ENCODE results near the gene METTL27. TPM values are rescaled to one million over a fixed set of nuclear protein-coding genes. Genes with fewer than 3 reads are reported as not detected.
A peak's percentile ranks its signal among the peaks of the same experiment; 100 is the strongest.
"Not testable (repeated sequence)": the region's sequence is repeated elsewhere in the genome, so short reads cannot be mapped to it uniquely, and the experiment has no call there.

METTL27 gene
- total RNA-seq, 1 donor from 2014 or later, result not detected

- H3K4me1 ChIP-seq, result peaks cover 17% of the 10 kb centered on the region
- DNase-seq (ENCODE audit: extremely low spot score in 2 of 2), result no peak
- H3K27me3 ChIP-seq, result no peaks in the 10 kb centered on the region
- H3K27ac ChIP-seq, result no peak overlapping the region
- H3K36me3 ChIP-seq, result no peaks in the 10 kb centered on the region
- H3K9me3 ChIP-seq, result no peaks in the 10 kb centered on the region
- TF ChIP-seq CTCF (IDR thresholded peaks at IDR 0.05) (no peak), POLR2A (IDR thresholded peaks at IDR 0.05) (no peak), POLR2AphosphoS5 (IDR thresholded peaks at IDR 0.05; ENCODE audit: insufficient read depth in 1 of 2, low read depth in 1 of 2) (no peak)
- intact Hi-C loops (cut with DNase I), result no loop called here
- no peak overlapping the region for H3K4me3 ChIP-seq
These were observed 14.6 kb upstream of the METTL27 start for GRCh38 chr7:73856941-73857340.

GRCh38 chr7:73852500-73852899 lies 10.2 kb upstream of the METTL27 start:
- TF ChIP-seq POLR2A (IDR thresholded peaks at IDR 0.05) (no peak), POLR2AphosphoS5 (IDR thresholded peaks at IDR 0.05; ENCODE audit: insufficient read depth in 1 of 2, low read depth in 1 of 2) (no peak)
- intact Hi-C loops (cut with DNase I), result no loop called here
- Histone ChIP-seq H3K4me3 (no peak overlapping the region), H3K9me3 (no peaks in the 10 kb centered on the region), H3K27me3 (no peaks in the 10 kb centered on the region), H3K4me1 (peaks cover 50% of the 10 kb centered on the region), H3K27ac (peak overlapping the region; percentile 85), H3K36me3 (no peaks in the 10 kb centered on the region)
- DNase-seq (ENCODE audit: extremely low spot score in 2 of 2), result no peak

GRCh38 chr7:73851410-73852338 lies 9.4 kb upstream of the METTL27 start:
- Histone ChIP-seq H3K9me3 (no peaks in the 10 kb centered on the region), H3K4me3 (no peak overlapping the region), H3K36me3 (no peaks in the 10 kb centered on the region), H3K27me3 (no peaks in the 10 kb centered on the region), H3K27ac (peak overlapping the region; percentile 85), H3K4me1 (peaks cover 50% of the 10 kb centered on the region)
- intact Hi-C loops (cut with DNase I), result no loop called here
- peak in 1 of 2 donors; percentile 90 for TF ChIP-seq POLR2AphosphoS5 (IDR thresholded peaks at IDR 0.05; ENCODE audit: insufficient read depth in 1 of 2, low read depth in 1 of 2)
- TF ChIP-seq CTCF (IDR thresholded peaks at IDR 0.05), result no peak
- no peak for TF ChIP-seq POLR2A (IDR thresholded peaks at IDR 0.05)
- DNase-seq (ENCODE audit: extremely low spot score in 2 of 2), result no peak

- peak in 1 of 2 donors; percentile 95 for DNase-seq (ENCODE audit: extremely low spot score in 2 of 2)
- peak overlapping the region; percentile 85 for H3K27ac ChIP-seq
- H3K4me3 ChIP-seq, result no peak overlapping the region
- H3K9me3 ChIP-seq, result no peaks in the 10 kb centered on the region
- no peaks in the 10 kb centered on the region for H3K27me3 ChIP-seq
- peak; percentile 45 to 87 for TF ChIP-seq POLR2AphosphoS5 (IDR thresholded peaks at IDR 0.05; ENCODE audit: insufficient read depth in 1 of 2, low read depth in 1 of 2)
- no peak for TF ChIP-seq CTCF (IDR thresholded peaks at IDR 0.05)
- intact Hi-C loops (cut with DNase I), result no loop called here
- H3K36me3 ChIP-seq, result no peaks in the 10 kb centered on the region
- H3K4me1 ChIP-seq, result peaks cover 48% of the 10 kb centered on the region
These were observed 8.5 kb upstream of the METTL27 start for GRCh38 chr7:73850781-73851207.

- Histone ChIP-seq H3K9me3 (no peaks in the 10 kb centered on the region), H3K27me3 (no peaks in the 10 kb centered on the region), H3K36me3 (no peaks in the 10 kb centered on the region), H3K27ac (no peak overlapping the region), H3K4me3 (no peak overlapping the region), H3K4me1 (peaks cover 46% of the 10 kb centered on the region)
- intact Hi-C loops (cut with DNase I), result no loop called here
- DNase-seq (ENCODE audit: extremely low spot score in 2 of 2), result no peak
- TF ChIP-seq CTCF (IDR thresholded peaks at IDR 0.05) (no peak), POLR2A (IDR thresholded peaks at IDR 0.05) (no peak), POLR2AphosphoS5 (IDR thresholded peaks at IDR 0.05; ENCODE audit: insufficient read depth in 1 of 2, low read depth in 1 of 2) (no peak)
These were observed 5.8 kb upstream of the METTL27 start for GRCh38 chr7:73847941-73848723.

GRCh38 chr7:73845701-73846195 lies 3.4 kb upstream of the METTL27 start:
- intact Hi-C loops (cut with DNase I); H3K27me3 ChIP-seq; H3K9me3 ChIP-seq; H3K4me3 ChIP-seq; DNase-seq (ENCODE audit: extremely low spot score in 2 of 2); H3K36me3 ChIP-seq: not testable (repeated sequence)
- H3K27ac ChIP-seq, result peak overlapping the region; percentile 56
- peaks cover 41% of the 10 kb centered on the region for H3K4me1 ChIP-seq
